ENCODE measurements around the gene RPP25L. TPM values are rescaled to one million over a fixed set of nuclear protein-coding genes. Genes with fewer than 3 reads are reported as not detected.

Gene RPP25L
- total RNA-seq, 1 experiment from 2014 or later: 17.2 TPM

DNA sequence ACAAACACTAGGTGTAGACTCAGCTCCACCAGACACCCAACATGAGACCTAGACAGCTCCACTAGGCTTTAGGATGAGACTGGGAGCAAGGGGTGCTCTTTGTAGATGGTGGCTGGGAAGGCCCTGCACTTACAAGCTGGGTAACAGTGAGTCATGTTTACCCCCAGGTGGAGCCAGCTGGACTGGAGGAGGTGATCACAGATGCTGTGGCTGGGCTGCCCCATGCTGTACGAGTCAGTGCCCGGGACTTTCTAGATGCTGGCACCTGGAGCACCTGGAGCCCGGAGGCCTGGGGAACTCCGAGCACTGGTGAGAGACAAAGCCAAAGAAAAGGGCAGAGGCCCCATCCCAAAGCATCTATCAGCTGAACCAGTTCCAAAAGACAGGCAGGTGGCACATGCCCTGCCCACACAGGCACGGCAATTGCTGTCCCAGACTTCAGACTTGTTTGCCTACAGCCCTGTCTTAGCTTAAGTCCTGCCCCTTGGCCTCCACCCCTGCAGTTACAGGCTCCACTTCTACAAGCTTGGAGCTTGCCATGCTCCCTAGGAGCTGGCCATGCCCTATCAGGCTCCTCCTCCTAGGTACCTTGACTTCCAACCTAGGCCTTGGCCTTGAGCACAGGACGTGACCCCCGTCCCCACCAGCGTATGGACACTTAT lies 47.8 kb upstream of the RPP25L start:
- no peaks in the 10 kb centered on the region for H3K79me2 ChIP-seq (ENCODE audit: insufficient read depth, low read length)
- Mint-ChIP-seq H3K9me3 (no peaks in the 10 kb centered on the region), H3K36me3 (ENCODE audit: insufficient read depth in 1 of 3, low read depth in 3 of 3) (no peaks in the 10 kb centered on the region), H3K4me1 (peaks cover 6 to 18% of the 10 kb centered on the region in 2 experiments), H3K27me3 (ENCODE audit: low read depth) (peaks cover 6% of the 10 kb centered on the region), H3K27ac (no peak overlapping the region), H3K4me3 (no peak overlapping the region)
- H3T11ph ChIP-seq (ENCODE audit: low read length): no peak overlapping the region
- DNase-seq: no peak
- no peak overlapping the region for H2AK5ac ChIP-seq (ENCODE audit: insufficient read length, low read length)
- no peak overlapping the region for H2BK15ac ChIP-seq (ENCODE audit: low read depth, low read length)
- H4K5ac ChIP-seq (ENCODE audit: insufficient read length, low read depth, low read length): no peak overlapping the region
- no CpG with 5 or more reads among the region's 8 CpGs for WGBS (ENCODE audit: extremely low coverage, insufficient read length, low lambda C conversion rate)
- no peaks in the 10 kb centered on the region for H3K79me1 ChIP-seq (ENCODE audit: insufficient read depth, low read depth, low read length, poor library complexity, severe bottlenecking)
- H4K20me1 ChIP-seq (ENCODE audit: control insufficient read depth, insufficient read depth, insufficient read length): no peaks in the 10 kb centered on the region
- H2BK5ac ChIP-seq (ENCODE audit: insufficient read length, low read length): no peak overlapping the region
- H2AFZ ChIP-seq (ENCODE audit: low read length): no peak overlapping the region
- no peak overlapping the region for H2BK120ac ChIP-seq (ENCODE audit: low read depth, low read length, poor library complexity, severe bottlenecking)
- no peak overlapping the region for H2BK12ac ChIP-seq (ENCODE audit: insufficient read length, low read depth, low read length)
- no peak overlapping the region for H3K4me2 ChIP-seq (ENCODE audit: insufficient read depth, insufficient read length, low read length)
- H3K4me1 ChIP-seq (ENCODE audit: insufficient read depth, low read length): no peaks in the 10 kb centered on the region
- no peaks in the 10 kb centered on the region for H3K27me3 ChIP-seq (ENCODE audit: insufficient read depth, low read length)
- TF ChIP-seq, protein P1, sequence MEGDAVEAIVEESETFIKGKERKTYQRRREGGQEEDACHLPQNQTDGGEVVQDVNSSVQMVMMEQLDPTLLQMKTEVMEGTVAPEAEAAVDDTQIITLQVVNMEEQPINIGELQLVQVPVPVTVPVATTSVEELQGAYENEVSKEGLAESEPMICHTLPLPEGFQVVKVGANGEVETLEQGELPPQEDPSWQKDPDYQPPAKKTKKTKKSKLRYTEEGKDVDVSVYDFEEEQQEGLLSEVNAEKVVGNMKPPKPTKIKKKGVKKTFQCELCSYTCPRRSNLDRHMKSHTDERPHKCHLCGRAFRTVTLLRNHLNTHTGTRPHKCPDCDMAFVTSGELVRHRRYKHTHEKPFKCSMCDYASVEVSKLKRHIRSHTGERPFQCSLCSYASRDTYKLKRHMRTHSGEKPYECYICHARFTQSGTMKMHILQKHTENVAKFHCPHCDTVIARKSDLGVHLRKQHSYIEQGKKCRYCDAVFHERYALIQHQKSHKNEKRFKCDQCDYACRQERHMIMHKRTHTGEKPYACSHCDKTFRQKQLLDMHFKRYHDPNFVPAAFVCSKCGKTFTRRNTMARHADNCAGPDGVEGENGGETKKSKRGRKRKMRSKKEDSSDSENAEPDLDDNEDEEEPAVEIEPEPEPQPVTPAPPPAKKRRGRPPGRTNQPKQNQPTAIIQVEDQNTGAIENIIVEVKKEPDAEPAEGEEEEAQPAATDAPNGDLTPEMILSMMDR (conservative IDR thresholded peaks at IDR 0.05): no peak; the same call in 2 of the 3 replicates
- H3K4ac ChIP-seq (ENCODE audit: low read depth, low read length): no peak overlapping the region
- no peaks in the 10 kb centered on the region for H3K9me3 ChIP-seq (ENCODE audit: control insufficient read depth, low read depth, low read length)
- H3K9ac ChIP-seq (ENCODE audit: extremely low read depth, insufficient read length, low read length): no peak overlapping the region
- H4K91ac ChIP-seq (ENCODE audit: insufficient read length, low read depth, low read length): no peak overlapping the region
- no peak overlapping the region for H3K27ac ChIP-seq (ENCODE audit: insufficient read length, low read depth, low read length)
- H3K14ac ChIP-seq (ENCODE audit: insufficient read depth, low read length): no peak overlapping the region
- H3K18ac ChIP-seq (ENCODE audit: insufficient read length, low read depth, low read length): no peak overlapping the region
- H3K23ac ChIP-seq (ENCODE audit: insufficient read length, low read depth, low read length): no peak overlapping the region
- no peak overlapping the region for H4K8ac ChIP-seq (replicated peaks; ENCODE audit: insufficient read length, low read depth, low read length)
- no peak overlapping the region for H2BK20ac ChIP-seq (ENCODE audit: low read depth, low read length, poor library complexity, severe bottlenecking)
- H3K23me2 ChIP-seq (ENCODE audit: insufficient read length, low read depth, low read length, poor library complexity, severe bottlenecking): peaks cover 4% of the 10 kb centered on the region
- H3K56ac ChIP-seq (ENCODE audit: insufficient read length, low read depth, low read length): no peak overlapping the region
